HEK293 (cell line): ENCODE results near the gene SH3BP5.

ENCODE experiments used
- CTCF ChIA-PET: fragments of 350-600 bp; formaldehyde crosslinking; extraction: SDS; loops from one replicate; lab custom pipeline; 2021; ENCODE audit warnings: antibody characterized with exemption; lab: Yijun Ruan, JAX
- POLR2A ChIA-PET: fragments of 300-600 bp; formaldehyde crosslinking; extraction: SDS; loops from one replicate; lab custom pipeline; 2020; ENCODE audit warnings: antibody characterized with exemption, inconsistent platforms; lab: Yijun Ruan, JAX
- H3K27ac ChIP-seq: fragments of 200-500 bp; sonication (Bioruptor generic); 2 replicates; pipeline ENCODE4 v1.5.1; 2014; ENCODE audit warnings: low read depth, low read length, control low read depth, inconsistent platforms; ENCODE audit errors: extremely low read depth
- H3K36me3 ChIP-seq, 2 experiments: fragments of 200-500 bp in 1 of 2; sonication (Bioruptor generic) in 1 of 2; 1 replicate in 1 of 2; 2 replicates in 1 of 2; pipeline ENCODE4 v1.5.1; 2014 to 2017; ENCODE audit warnings: inconsistent platforms in 2 of 2, low read length in 2 of 2; ENCODE audit not compliant: control insufficient read depth in 2 of 2, insufficient read depth in 1 of 2
- H3K4me1 ChIP-seq: fragments of 200-500 bp; sonication (Bioruptor generic); 2 replicates; pipeline ENCODE4 v1.5.1; 2014; ENCODE audit warnings: mild to moderate bottlenecking, low read length, inconsistent platforms; ENCODE audit not compliant: control insufficient read depth, insufficient read depth
- H3K4me3 ChIP-seq: 2 replicates; pipeline ENCODE4 v1.5.1; 2011; ENCODE audit warnings: low read depth, mild to moderate bottlenecking, control low read depth, low read length, moderate library complexity
- H3K9me3 ChIP-seq: fragments of 200-500 bp; sonication (Bioruptor generic); 2 replicates; pipeline ENCODE4 v1.5.1; 2014; ENCODE audit warnings: low read depth, low read length, inconsistent platforms; ENCODE audit not compliant: control insufficient read depth, insufficient read depth
- EGR2 ChIP-seq: fragments of 450-650 bp; formaldehyde crosslinking; IDR thresholded peaks from 2 replicates; pipeline ENCODE4 v1.5.1; 2016; ENCODE audit warnings: low read depth, missing biosample characterization, missing genetic modification characterization
- FEZF1 ChIP-seq: fragments of 450-650 bp; formaldehyde crosslinking; IDR thresholded peaks from 2 replicates; pipeline ENCODE4 v1.5.1; 2016; ENCODE audit warnings: missing biosample characterization, missing genetic modification characterization
- KLF9 ChIP-seq: fragments of 450-650 bp; formaldehyde crosslinking; IDR thresholded peaks from 2 replicates; pipeline ENCODE4 v1.5.1; 2016; ENCODE audit warnings: missing biosample characterization, missing genetic modification characterization, low read depth
- YY1 ChIP-seq: fragments of 450-650 bp; formaldehyde crosslinking; IDR thresholded peaks from 2 replicates; pipeline ENCODE4 v1.5.1; 2018; ENCODE audit warnings: missing biosample characterization, missing genetic modification characterization
- YY2 ChIP-seq: fragments of 450-650 bp; formaldehyde crosslinking; IDR thresholded peaks from 2 replicates; pipeline ENCODE4 v1.5.1; 2016; ENCODE audit warnings: missing biosample characterization, missing genetic modification characterization
- ZFHX2 ChIP-seq: fragments of 450-650 bp; formaldehyde crosslinking; conservative IDR thresholded peaks from 2 replicates; pipeline ENCODE4 v1.5.1; 2016; ENCODE audit warnings: missing biosample characterization, missing genetic modification characterization
- ZFP41 ChIP-seq: fragments of 450-650 bp; formaldehyde crosslinking; IDR thresholded peaks from 2 replicates; pipeline ENCODE4 v1.5.1; 2016; ENCODE audit warnings: missing biosample characterization, missing genetic modification characterization, borderline replicate concordance
- ZNF175 ChIP-seq: fragments of 450-650 bp; formaldehyde crosslinking; IDR thresholded peaks from 2 replicates; pipeline ENCODE4 v1.5.1; 2016; ENCODE audit warnings: missing biosample characterization, missing genetic modification characterization
- ZNF311 ChIP-seq: fragments of 450-650 bp; formaldehyde crosslinking; IDR thresholded peaks from 2 replicates; pipeline ENCODE4 v1.5.1; 2017; ENCODE audit warnings: missing biosample characterization, missing genetic modification characterization, borderline replicate concordance
- ZNF544 ChIP-seq: fragments of 450-650 bp; formaldehyde crosslinking; IDR thresholded peaks from 2 replicates; pipeline ENCODE4 v1.5.0; 2017; ENCODE audit warnings: missing biosample characterization, missing genetic modification characterization
- ZNF585B ChIP-seq: fragments of 450-650 bp; formaldehyde crosslinking; IDR thresholded peaks from 2 replicates; pipeline ENCODE4 v1.5.1; 2016; ENCODE audit warnings: missing biosample characterization, missing genetic modification characterization
- ZNF670 ChIP-seq: fragments of 450-650 bp; formaldehyde crosslinking; IDR thresholded peaks from 2 replicates; pipeline ENCODE4 v1.5.1; 2016; ENCODE audit warnings: missing biosample characterization, missing genetic modification characterization, low read depth
- ZNF76 ChIP-seq: fragments of 450-650 bp; formaldehyde crosslinking; IDR thresholded peaks from 2 replicates; pipeline ENCODE4; 2016; ENCODE audit warnings: low read depth, missing biosample characterization, missing genetic modification characterization, borderline replicate concordance
- ZNF776 ChIP-seq: fragments of 450-650 bp; formaldehyde crosslinking; IDR thresholded peaks from 2 replicates; pipeline ENCODE4 v1.5.0; 2017; ENCODE audit warnings: missing biosample characterization, missing genetic modification characterization, borderline replicate concordance
- TF ChIP-seq, protein P1 (sequence below): fragments of 450-650 bp; formaldehyde crosslinking; IDR thresholded peaks from 2 replicates; pipeline ENCODE4 v1.5.1; 2016; ENCODE audit warnings: missing biosample characterization, missing genetic modification characterization
- TF ChIP-seq, protein P2 (sequence below): fragments of 450-650 bp; formaldehyde crosslinking; IDR thresholded peaks from 2 replicates; pipeline ENCODE4 v1.5.1; 2016; ENCODE audit warnings: missing biosample characterization, missing genetic modification characterization
- TF ChIP-seq, protein P3 (sequence below): fragments of 450-650 bp; formaldehyde crosslinking; conservative IDR thresholded peaks from 2 replicates; pipeline ENCODE4 v1.5.1; 2016; ENCODE audit warnings: low read depth, missing biosample characterization, missing genetic modification characterization
- TF ChIP-seq, protein P4 (sequence below): fragments of 450-650 bp; formaldehyde crosslinking; IDR thresholded peaks from 2 replicates; pipeline ENCODE4 v1.5.1; 2016; ENCODE audit warnings: missing biosample characterization, missing genetic modification characterization
- TF ChIP-seq, protein P5 (sequence below): fragments of 450-650 bp; formaldehyde crosslinking; IDR thresholded peaks from 2 replicates; pipeline ENCODE4 v1.5.1; 2017; ENCODE audit warnings: missing biosample characterization, missing genetic modification characterization

Gene SH3BP5

DNA sequence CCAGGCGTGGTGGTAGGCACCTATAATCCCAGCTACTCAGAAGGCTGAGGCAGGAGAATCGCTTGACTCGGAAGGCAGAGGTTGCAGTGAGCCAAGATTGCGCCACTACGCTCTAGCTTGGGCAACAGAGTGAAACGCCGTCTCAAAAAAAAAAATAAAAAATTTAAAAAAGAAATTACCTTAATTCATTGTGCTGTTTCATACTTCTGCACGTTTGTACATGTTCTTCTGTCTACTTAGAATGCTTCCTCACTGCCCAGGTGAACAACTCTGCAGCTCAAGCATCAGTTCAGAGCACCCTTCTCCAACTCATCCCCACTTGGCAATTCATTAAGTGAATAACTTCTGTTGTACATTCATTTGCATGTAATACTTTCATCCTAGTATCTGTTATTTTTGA, 112.3 kb downstream of the SH3BP5 start:
- Histone ChIP-seq H3K9me3 (no peaks in the 10 kb centered on the region), H3K4me1 (no peaks in the 10 kb centered on the region), H3K4me3 (no peak overlapping the region), H3K36me3 (peaks cover 75 to 89% of the 10 kb centered on the region in 2 experiments), H3K27ac (no peak overlapping the region)
- no peak for TF ChIP-seq ZNF76 (tag by site-specific recombination)
- TF ChIP-seq, protein P1, sequence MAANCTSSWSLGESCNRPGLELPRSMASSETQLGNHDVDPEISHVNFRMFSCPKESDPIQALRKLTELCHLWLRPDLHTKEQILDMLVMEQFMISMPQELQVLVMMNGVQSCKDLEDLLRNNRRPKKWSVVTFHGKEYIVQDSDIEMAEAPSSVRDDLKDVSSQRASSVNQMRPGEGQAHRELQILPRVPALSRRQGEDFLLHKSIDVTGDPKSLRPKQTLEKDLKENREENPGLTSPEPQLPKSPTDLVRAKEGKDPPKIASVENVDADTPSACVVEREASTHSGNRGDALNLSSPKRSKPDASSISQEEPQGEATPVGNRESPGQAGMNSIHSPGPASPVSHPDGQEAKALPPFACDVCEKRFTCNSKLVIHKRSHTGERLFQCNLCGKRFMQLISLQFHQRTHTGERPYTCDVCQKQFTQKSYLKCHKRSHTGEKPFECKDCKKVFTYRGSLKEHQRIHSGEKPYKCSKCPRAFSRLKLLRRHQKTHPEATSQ: no peak
- no peak for TF ChIP-seq ZNF776 (tag by site-specific recombination)
- no peak for TF ChIP-seq ZFHX2 (tag by site-specific recombination)
- no peak for TF ChIP-seq YY1 (tag by site-specific recombination)
- ChIA-PET POLR2A (no interaction called here), CTCF (no interaction called here)

DNA sequence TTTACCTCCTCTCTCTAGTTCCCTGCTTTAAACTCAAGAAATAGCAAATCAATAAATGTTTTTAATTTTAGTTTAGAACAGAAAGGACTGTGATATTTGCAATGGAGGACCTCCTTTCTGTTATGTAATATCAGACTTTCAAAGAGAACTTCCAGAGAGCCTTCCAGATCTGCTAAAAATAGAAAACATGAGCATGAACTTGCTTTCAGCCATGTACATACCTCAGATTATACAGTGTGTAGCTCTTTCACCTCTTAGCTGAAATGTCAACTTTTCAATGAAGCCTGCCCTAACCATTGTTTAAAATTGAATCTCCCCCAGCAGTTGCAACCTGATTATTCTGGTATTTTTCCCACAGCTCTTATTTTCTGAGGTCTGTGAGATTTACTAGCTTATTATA, 113.7 kb downstream of the SH3BP5 start:
- Histone ChIP-seq H3K9me3 (no peaks in the 10 kb centered on the region), H3K36me3 (peaks cover 79 to 86% of the 10 kb centered on the region in 2 experiments), H3K4me3 (no peak overlapping the region), H3K27ac (no peak overlapping the region), H3K4me1 (no peaks in the 10 kb centered on the region)
- ChIA-PET POLR2A (no interaction called here), CTCF (interaction anchor here (0.7 kb wide), 2 partner anchors 42 to 109 kb away, joined by 3 to 4 read pairs; no protein-coding TSS in a partner anchor)
- TF ChIP-seq, protein P2, sequence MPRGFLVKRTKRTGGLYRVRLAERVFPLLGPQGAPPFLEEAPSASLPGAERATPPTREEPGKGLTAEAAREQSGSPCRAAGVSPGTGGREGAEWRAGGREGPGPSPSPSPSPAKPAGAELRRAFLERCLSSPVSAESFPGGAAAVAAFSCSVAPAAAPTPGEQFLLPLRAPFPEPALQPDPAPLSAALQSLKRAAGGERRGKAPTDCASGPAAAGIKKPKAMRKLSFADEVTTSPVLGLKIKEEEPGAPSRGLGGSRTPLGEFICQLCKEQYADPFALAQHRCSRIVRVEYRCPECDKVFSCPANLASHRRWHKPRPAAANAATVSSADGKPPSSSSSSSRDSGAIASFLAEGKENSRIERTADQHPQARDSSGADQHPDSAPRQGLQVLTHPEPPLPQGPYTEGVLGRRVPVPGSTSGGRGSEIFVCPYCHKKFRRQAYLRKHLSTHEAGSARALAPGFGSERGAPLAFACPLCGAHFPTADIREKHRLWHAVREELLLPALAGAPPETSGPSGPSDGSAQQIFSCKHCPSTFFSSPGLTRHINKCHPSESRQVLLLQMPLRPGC (tag by site-specific recombination): no peak
- no peak for TF ChIP-seq ZFP41 (tag by site-specific recombination)
- TF ChIP-seq ZNF585B (tag by site-specific recombination): no peak
- no peak for TF ChIP-seq YY2 (tag by site-specific recombination)
- TF ChIP-seq ZNF670 (tag by site-specific recombination): no peak
- TF ChIP-seq, protein P3, sequence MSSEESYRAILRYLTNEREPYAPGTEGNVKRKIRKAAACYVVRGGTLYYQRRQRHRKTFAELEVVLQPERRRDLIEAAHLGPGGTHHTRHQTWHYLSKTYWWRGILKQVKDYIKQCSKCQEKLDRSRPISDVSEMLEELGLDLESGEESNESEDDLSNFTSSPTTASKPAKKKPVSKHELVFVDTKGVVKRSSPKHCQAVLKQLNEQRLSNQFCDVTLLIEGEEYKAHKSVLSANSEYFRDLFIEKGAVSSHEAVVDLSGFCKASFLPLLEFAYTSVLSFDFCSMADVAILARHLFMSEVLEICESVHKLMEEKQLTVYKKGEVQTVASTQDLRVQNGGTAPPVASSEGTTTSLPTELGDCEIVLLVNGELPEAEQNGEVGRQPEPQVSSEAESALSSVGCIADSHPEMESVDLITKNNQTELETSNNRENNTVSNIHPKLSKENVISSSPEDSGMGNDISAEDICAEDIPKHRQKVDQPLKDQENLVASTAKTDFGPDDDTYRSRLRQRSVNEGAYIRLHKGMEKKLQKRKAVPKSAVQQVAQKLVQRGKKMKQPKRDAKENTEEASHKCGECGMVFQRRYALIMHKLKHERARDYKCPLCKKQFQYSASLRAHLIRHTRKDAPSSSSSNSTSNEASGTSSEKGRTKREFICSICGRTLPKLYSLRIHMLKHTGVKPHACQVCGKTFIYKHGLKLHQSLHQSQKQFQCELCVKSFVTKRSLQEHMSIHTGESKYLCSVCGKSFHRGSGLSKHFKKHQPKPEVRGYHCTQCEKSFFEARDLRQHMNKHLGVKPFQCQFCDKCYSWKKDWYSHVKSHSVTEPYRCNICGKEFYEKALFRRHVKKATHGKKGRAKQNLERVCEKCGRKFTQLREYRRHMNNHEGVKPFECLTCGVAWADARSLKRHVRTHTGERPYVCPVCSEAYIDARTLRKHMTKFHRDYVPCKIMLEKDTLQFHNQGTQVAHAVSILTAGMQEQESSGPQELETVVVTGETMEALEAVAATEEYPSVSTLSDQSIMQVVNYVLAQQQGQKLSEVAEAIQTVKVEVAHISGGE (tag by site-specific recombination): no peak
- no peak for TF ChIP-seq ZNF544
- no peak for TF ChIP-seq EGR2 (tag by site-specific recombination)
- TF ChIP-seq, protein P4, sequence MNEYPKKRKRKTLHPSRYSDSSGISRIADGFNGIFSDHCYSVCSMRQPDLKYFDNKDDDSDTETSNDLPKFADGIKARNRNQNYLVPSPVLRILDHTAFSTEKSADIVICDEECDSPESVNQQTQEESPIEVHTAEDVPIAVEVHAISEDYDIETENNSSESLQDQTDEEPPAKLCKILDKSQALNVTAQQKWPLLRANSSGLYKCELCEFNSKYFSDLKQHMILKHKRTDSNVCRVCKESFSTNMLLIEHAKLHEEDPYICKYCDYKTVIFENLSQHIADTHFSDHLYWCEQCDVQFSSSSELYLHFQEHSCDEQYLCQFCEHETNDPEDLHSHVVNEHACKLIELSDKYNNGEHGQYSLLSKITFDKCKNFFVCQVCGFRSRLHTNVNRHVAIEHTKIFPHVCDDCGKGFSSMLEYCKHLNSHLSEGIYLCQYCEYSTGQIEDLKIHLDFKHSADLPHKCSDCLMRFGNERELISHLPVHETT (tag by site-specific recombination): no peak
- TF ChIP-seq ZFHX2 (tag by site-specific recombination): no peak
- TF ChIP-seq ZNF175 (tag by site-specific recombination): no peak
- no peak for TF ChIP-seq KLF9 (tag by site-specific recombination)
- TF ChIP-seq, protein P5, sequence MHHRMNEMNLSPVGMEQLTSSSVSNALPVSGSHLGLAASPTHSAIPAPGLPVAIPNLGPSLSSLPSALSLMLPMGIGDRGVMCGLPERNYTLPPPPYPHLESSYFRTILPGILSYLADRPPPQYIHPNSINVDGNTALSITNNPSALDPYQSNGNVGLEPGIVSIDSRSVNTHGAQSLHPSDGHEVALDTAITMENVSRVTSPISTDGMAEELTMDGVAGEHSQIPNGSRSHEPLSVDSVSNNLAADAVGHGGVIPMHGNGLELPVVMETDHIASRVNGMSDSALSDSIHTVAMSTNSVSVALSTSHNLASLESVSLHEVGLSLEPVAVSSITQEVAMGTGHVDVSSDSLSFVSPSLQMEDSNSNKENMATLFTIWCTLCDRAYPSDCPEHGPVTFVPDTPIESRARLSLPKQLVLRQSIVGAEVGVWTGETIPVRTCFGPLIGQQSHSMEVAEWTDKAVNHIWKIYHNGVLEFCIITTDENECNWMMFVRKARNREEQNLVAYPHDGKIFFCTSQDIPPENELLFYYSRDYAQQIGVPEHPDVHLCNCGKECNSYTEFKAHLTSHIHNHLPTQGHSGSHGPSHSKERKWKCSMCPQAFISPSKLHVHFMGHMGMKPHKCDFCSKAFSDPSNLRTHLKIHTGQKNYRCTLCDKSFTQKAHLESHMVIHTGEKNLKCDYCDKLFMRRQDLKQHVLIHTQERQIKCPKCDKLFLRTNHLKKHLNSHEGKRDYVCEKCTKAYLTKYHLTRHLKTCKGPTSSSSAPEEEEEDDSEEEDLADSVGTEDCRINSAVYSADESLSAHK (tag by site-specific recombination): no peak
- no peak for TF ChIP-seq FEZF1 (tag by site-specific recombination)
- TF ChIP-seq ZNF311 (tag by site-specific recombination): no peak
